Left colon (tissue), 2 donors: ENCODE data around the gene RBM19. TPM values are rescaled to one million over a fixed set of nuclear protein-coding genes. Genes with fewer than 3 reads are reported as not detected.

Experiments
- ATAC-seq: fragments of 200-7000 bp; cut with Tn5 transposase; one replicate; pipeline ENCODE4 v1.9.1; 2020; ENCODE audit warnings: mild to moderate bottlenecking, moderate library complexity
- DNase-seq, 2 donors: peaks; one replicate each; pipeline ENCODE4 v3.0.0-alpha.2; 2020
- intact Hi-C, 2 donors: fragments of 100-400 bp; cut with DNase I in 1 of 2; cut with micrococcal nuclease in 1 of 2; formaldehyde crosslinking; loops; one replicate each; pipeline versions ENCODE4 v1.11.2 to v1.14.0; 2022; cut with DNase I, micrococcal nuclease
- total RNA-seq, 2 donors: library from RNA; stranded (reverse); fragmentation: NEBNext Ultra II Directional; extraction: Animal tissue kit (Norgen Biotek cat#: 25700); gene quantifications; one replicate each; pipeline ENCODE4 v1.2.1, GENCODE V29; 2021
- donor health status: DM: no; HTN: no; CAD: no.
- donor health status: DM: yes; HTN: yes; CAD: no.

Gene RBM19
- total RNA-seq, 2 donors from 2014 or later: 20.9 to 24.0 TPM

GRCh38 chr12:113805673-113806072, 160.5 kb downstream of the RBM19 start:
- intact Hi-C loops: no loop called here
- ATAC-seq (no peak), DNase-seq (no peak)

- intact Hi-C loops: no loop called here
- ATAC-seq: no peak
Observed at GRCh38 chr12:113804961-113805600, 161.0 kb downstream of the RBM19 start.

GRCh38 chr12:113803759-113804140, 162.4 kb downstream of the RBM19 start:
- DNase-seq (no peak), ATAC-seq (no peak)
- intact Hi-C loops: no loop called here

More at GRCh38 chr12:113804961-113805600, 161.0 kb downstream of the RBM19 start:
- DNase-seq: no peak

GRCh38 chr12:113802966-113803758, 163.0 kb downstream of the RBM19 start:
- DNase-seq (no peak), ATAC-seq (no peak)
- intact Hi-C loops: no loop called here

GRCh38 chr12:113802000-113802749, 163.9 kb downstream of the RBM19 start:
- ATAC-seq: no peak
- intact Hi-C loops: no loop called here
- DNase-seq: no peak

GRCh38 chr12:113800201-113800600, 165.9 kb downstream of the RBM19 start:
- DNase-seq (no peak), ATAC-seq (no peak)
- intact Hi-C loops: no loop called here

GRCh38 chr12:113798552-113798951, 167.6 kb downstream of the RBM19 start:
- DNase-seq: no peak
- ATAC-seq: no peak
- intact Hi-C loops: no loop called here

GRCh38 chr12:113797535-113797868, 168.6 kb downstream of the RBM19 start:
- DNase-seq (no peak), ATAC-seq (no peak)
- intact Hi-C loops: no loop called here

- intact Hi-C loops: no loop called here
- DNase-seq: no peak
- no peak for ATAC-seq
Observed at GRCh38 chr12:113796852-113797534, 169.1 kb downstream of the RBM19 start.

- intact Hi-C loops: no loop called here
- ATAC-seq (no peak), DNase-seq (no peak)
Observed at GRCh38 chr12:113796066-113796827, 169.9 kb downstream of the RBM19 start.

GRCh38 chr12:113795445-113795844, 170.7 kb downstream of the RBM19 start:
- DNase-seq (no peak), ATAC-seq (no peak)
- intact Hi-C loops: no loop called here

GRCh38 chr12:113794774-113795173, 171.4 kb downstream of the RBM19 start:
- intact Hi-C loops: no loop called here
- no peak for DNase-seq
- ATAC-seq: no peak

GRCh38 chr12:113793250-113793649, 172.9 kb downstream of the RBM19 start:
- no peak for DNase-seq
- ATAC-seq: no peak
- intact Hi-C loops: no loop called here

GRCh38 chr12:113792450-113792849, 173.7 kb downstream of the RBM19 start:
- no peak for ATAC-seq
- no peak for DNase-seq

GRCh38 chr12:113788020-113788856, 177.9 kb downstream of the RBM19 start:
- DNase-seq (no peak), ATAC-seq (no peak)
- intact Hi-C loops: no loop called here

More at GRCh38 chr12:113792450-113792849, 173.7 kb downstream of the RBM19 start:
- intact Hi-C loops: no loop called here

- intact Hi-C loops: no loop called here
- DNase-seq (no peak), ATAC-seq (no peak)
Observed at GRCh38 chr12:113786107-113786506, 180.0 kb downstream of the RBM19 start.

GRCh38 chr12:113783811-113784210, 182.3 kb downstream of the RBM19 start:
- no peak for DNase-seq
- intact Hi-C loops: no loop called here
- ATAC-seq: no peak

- no peak for DNase-seq
- no peak for ATAC-seq
- intact Hi-C loops: no loop called here
Observed at GRCh38 chr12:113782873-113783272, 183.3 kb downstream of the RBM19 start.
